RWPE1 (cell line): ENCODE data around the gene MSANTD1.

Experiments
- CTCF ChIA-PET: fragments of 350-600 bp; sonication (Branson Sonifier 250); formaldehyde crosslinking; extraction: SDS; loops from one replicate; lab custom pipeline; 2021; lab: Yijun Ruan, JAX
- POLR2A ChIA-PET: fragments of 400-600 bp; formaldehyde crosslinking; extraction: SDS; loops from one replicate; lab custom pipeline; 2020; ENCODE audit warnings: antibody characterized with exemption; ENCODE audit not compliant: low non-redundant PET; lab: Yijun Ruan, JAX
- DNase-seq: peaks from one replicate; pipeline ENCODE4 v3.0.0; 2012; ENCODE audit warnings: low spot score
- H3K27ac ChIP-seq: fragments of 450-650 bp; 2 replicates; pipeline ENCODE4 v1.5.1; 2017
- TF ChIP-seq, protein P1 (sequence below): fragments of 450-650 bp; conservative IDR thresholded peaks from 2 replicates; pipeline ENCODE4 v1.5.1; 2017; ENCODE audit warnings: low read depth, mild to moderate bottlenecking

Gene MSANTD1

DNA sequence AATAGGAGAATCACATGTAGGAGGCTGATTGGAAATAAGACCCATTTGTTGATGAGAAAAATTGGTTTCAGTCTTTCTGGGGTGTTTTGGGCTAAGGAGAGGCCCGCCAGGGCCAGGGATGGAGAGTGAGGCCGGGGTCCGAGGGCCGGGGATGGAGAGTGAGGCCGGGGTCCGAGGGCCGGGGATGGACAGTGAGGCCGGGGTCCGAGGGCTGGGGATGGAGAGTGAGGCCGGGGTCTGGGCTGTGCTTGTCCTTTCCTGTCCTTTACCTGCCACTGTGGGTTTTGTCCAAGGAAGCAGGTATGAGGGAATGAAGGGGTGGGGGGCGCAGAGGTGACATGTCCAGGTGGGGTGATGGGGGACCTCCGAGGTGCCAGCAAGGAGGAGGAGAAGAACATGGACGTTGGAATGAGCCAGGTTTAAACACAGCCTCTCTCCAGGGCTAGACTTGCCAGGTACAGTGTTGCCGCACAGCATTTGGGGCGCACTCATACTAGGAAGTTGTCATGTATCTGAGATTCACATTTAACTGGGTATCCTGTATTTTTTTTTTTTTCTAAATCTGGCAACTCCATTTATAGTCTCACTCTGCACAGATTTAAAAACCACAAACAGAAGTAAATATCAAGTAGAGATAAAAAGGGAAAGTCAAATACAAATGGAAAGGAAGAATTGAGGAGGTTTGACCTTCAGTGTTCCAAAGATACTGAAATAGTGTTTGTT is 52.7 kb downstream of the MSANTD1 start:
- POLR2A ChIA-PET, result no interaction called here
- no peak for DNase-seq
- CTCF ChIA-PET, result no interaction called here
- TF ChIP-seq, protein P1, sequence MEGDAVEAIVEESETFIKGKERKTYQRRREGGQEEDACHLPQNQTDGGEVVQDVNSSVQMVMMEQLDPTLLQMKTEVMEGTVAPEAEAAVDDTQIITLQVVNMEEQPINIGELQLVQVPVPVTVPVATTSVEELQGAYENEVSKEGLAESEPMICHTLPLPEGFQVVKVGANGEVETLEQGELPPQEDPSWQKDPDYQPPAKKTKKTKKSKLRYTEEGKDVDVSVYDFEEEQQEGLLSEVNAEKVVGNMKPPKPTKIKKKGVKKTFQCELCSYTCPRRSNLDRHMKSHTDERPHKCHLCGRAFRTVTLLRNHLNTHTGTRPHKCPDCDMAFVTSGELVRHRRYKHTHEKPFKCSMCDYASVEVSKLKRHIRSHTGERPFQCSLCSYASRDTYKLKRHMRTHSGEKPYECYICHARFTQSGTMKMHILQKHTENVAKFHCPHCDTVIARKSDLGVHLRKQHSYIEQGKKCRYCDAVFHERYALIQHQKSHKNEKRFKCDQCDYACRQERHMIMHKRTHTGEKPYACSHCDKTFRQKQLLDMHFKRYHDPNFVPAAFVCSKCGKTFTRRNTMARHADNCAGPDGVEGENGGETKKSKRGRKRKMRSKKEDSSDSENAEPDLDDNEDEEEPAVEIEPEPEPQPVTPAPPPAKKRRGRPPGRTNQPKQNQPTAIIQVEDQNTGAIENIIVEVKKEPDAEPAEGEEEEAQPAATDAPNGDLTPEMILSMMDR, result no peak
- H3K27ac ChIP-seq, result no peak overlapping the region

GRCh38 chr4:3302173-3302785 is 53.3 kb downstream of the MSANTD1 start:
- DNase-seq, result no peak
- POLR2A ChIA-PET, result no interaction called here
- TF ChIP-seq, protein P1, result no peak
- CTCF ChIA-PET, result interaction anchor here (0.6 kb wide), 1 partner anchor 249 kb away, joined by 3 read pairs; no protein-coding TSS in a partner anchor
- H3K27ac ChIP-seq, result no peak overlapping the region

GRCh38 chr4:3302786-3303564 is 54.0 kb downstream of the MSANTD1 start:
- POLR2A ChIA-PET, result no interaction called here
- no peak overlapping the region for H3K27ac ChIP-seq
- TF ChIP-seq, protein P1, result no peak
- DNase-seq, result no peak
- CTCF ChIA-PET, result interaction anchor here (0.6 kb wide), 1 partner anchor 250 kb away, joined by 3 read pairs; no protein-coding TSS in a partner anchor

DNA sequence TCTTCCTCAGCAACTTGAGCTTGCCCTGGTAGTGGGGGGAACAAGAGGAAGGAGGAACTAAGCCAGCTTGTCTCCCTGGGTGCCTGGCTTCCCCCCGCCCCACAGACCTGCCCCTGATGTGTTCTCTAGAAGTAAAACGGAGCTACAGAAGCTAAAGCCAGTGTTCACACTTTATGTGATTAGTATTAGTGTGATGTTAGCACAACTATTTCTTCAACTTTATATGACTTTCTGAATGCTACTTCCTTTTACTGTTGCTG is 54.5 kb downstream of the MSANTD1 start:
- POLR2A ChIA-PET, result no interaction called here
- H3K27ac ChIP-seq, result no peak overlapping the region
- CTCF ChIA-PET, result no interaction called here
- TF ChIP-seq, protein P1, result no peak
- no peak for DNase-seq

- POLR2A ChIA-PET, result no interaction called here
- TF ChIP-seq, protein P1, result no peak
- CTCF ChIA-PET, result no interaction called here
- no peak overlapping the region for H3K27ac ChIP-seq
- no peak for DNase-seq
Measured at GRCh38 chr4:3303923-3304710, 55.2 kb downstream of the MSANTD1 start.
